Body of pancreas (tissue), 4 donors: ENCODE data around the gene KIAA0319L. TPM values are rescaled to one million over a fixed set of nuclear protein-coding genes. Genes with fewer than 3 reads are reported as not detected.

Source experiments
- ATAC-seq: fragments of 150-250 bp; one replicate; pipeline ENCODE4 v1.9.1; 2016
- DNase-seq, 4 donors: peaks; one replicate each; pipeline ENCODE4 v3.0.0-alpha.2; 2019
- H3K27ac ChIP-seq, 4 donors: fragments of 200-600 bp; sonication (generic); 1 replicate in 3 of 4; 2 replicates in 1 of 4; pipeline versions ENCODE4 v1.5.1 to v1.6.1; 2016 to 2019; ENCODE audit warnings: mild to moderate bottlenecking in 1 of 4, mixed read lengths in 1 of 4, moderate library complexity in 1 of 4
- H3K27me3 ChIP-seq, 2 donors: fragments of 200-600 bp; sonication (generic); one replicate each; pipeline ENCODE4 v1.6.0; 2016; ENCODE audit warnings: mild to moderate bottlenecking in 1 of 2
- H3K36me3 ChIP-seq, 2 donors: fragments of 200-600 bp; sonication (generic); replicated peaks in 1 of 2; 2 replicates each; pipeline ENCODE4 v1.5.1; 2016; ENCODE audit warnings: low read depth in 2 of 2; ENCODE audit not compliant: insufficient read depth in 1 of 2
- H3K4me1 ChIP-seq: fragments of 200-600 bp; sonication (generic); one replicate; pipeline ENCODE4 v1.6.0; 2016
- H3K4me3 ChIP-seq, 2 donors: fragments of 200-600 bp; sonication (generic); 1 replicate in 1 of 2; 2 replicates in 1 of 2; pipeline ENCODE4 v1.5.1; 2016 to 2019
- H3K9me3 ChIP-seq, 3 donors: fragments of 200-600 bp; sonication (generic); 1 replicate in 2 of 3; 2 replicates in 1 of 3; pipeline ENCODE4 v1.5.1; 2016
- CTCF ChIP-seq, 7 experiments: fragments of 450-650 bp in 4 of 7; fragments of 200-600 bp in 3 of 7; sonication (generic) in 3 of 7; IDR thresholded peaks; one replicate each; pipeline ENCODE4 v1.5.1; 2016 to 2019; ENCODE audit warnings: antibody characterized with exemption in 7 of 7
- POLR2A ChIP-seq, 3 donors: fragments of 450-650 bp; IDR thresholded peaks; one replicate each; pipeline ENCODE4 v1.6.1; 2016; ENCODE audit warnings: antibody characterized with exemption in 3 of 3, mild to moderate bottlenecking in 2 of 3
- WGBS, 2 donors: methylation state at CpG; one replicate each; pipeline ENCODE4 v1.1.5; 2017; 5-methylcytosine and 5-hydroxymethylcytosine counted together
- intact Hi-C: fragments of 100-400 bp; cut with DNase I; formaldehyde crosslinking; loops from one replicate; pipeline ENCODE4 v1.15.1; 2023
- total RNA-seq, 2 donors: library from RNA; depleted of rRNA; stranded (reverse); fragments of >200 nt; gene quantifications; one replicate each; pipeline ENCODE4 v1.1.0, GENCODE V29; 2016

Gene KIAA0319L
- total RNA-seq, 2 donors from 2014 or later: 61.0 to 74.5 TPM

GRCh38 chr1:35576061-35576765 is 19.0 kb upstream of the KIAA0319L start:
- Histone ChIP-seq H3K27me3 (no peaks in the 10 kb centered on the region), H3K9me3 (no peaks in the 10 kb centered on the region), H3K36me3 (no peaks in the 10 kb centered on the region), H3K4me3 (no peak overlapping the region), H3K27ac (no peak overlapping the region), H3K4me1 (peaks cover 13% of the 10 kb centered on the region)
- 61 to 78% methylated on average over 4 to 10 of the region's 10 CpGs for WGBS, 2 donors
- ATAC-seq: no peak
- DNase-seq: no peak
- no peak for TF ChIP-seq POLR2A (IDR thresholded peaks at IDR 0.05)
- TF ChIP-seq CTCF (IDR thresholded peaks at IDR 0.05): no peak
- intact Hi-C loops: no loop called here

- Histone ChIP-seq H3K4me3 (no peak overlapping the region), H3K4me1 (peaks cover 13% of the 10 kb centered on the region), H3K9me3 (no peaks in the 10 kb centered on the region), H3K27me3 (no peaks in the 10 kb centered on the region), H3K27ac (no peak overlapping the region), H3K36me3 (no peaks in the 10 kb centered on the region)
- TF ChIP-seq CTCF (IDR thresholded peaks at IDR 0.05): no peak
- TF ChIP-seq POLR2A (IDR thresholded peaks at IDR 0.05): no peak
- WGBS, 2 donors: 83 to 92% methylated on average over 5 of the region's 5 CpGs
- no peak for ATAC-seq
- intact Hi-C loops: no loop called here
- DNase-seq: no peak
Measured at GRCh38 chr1:35575416-35575958, 18.3 kb upstream of the KIAA0319L start.

GRCh38 chr1:35574655-35575415 is 17.6 kb upstream of the KIAA0319L start:
- peaks cover 13% of the 10 kb centered on the region for H3K4me1 ChIP-seq
- intact Hi-C loops: loop anchor here (5.0 kb wide), 2 partner anchors 137 to 152 kb away; no protein-coding TSS in a partner anchor
- H3K27me3 ChIP-seq: no peaks in the 10 kb centered on the region
- TF ChIP-seq POLR2A (IDR thresholded peaks at IDR 0.05): no peak
- no peak for TF ChIP-seq CTCF (IDR thresholded peaks at IDR 0.05)
- H3K9me3 ChIP-seq: no peaks in the 10 kb centered on the region
- no peak for ATAC-seq
- H3K27ac ChIP-seq: no peak overlapping the region
- WGBS, 2 donors: 77% methylated on average over 28 to 29 of the region's 30 CpGs
- H3K4me3 ChIP-seq: no peak overlapping the region
- DNase-seq: no peak
- H3K36me3 ChIP-seq: no peaks in the 10 kb centered on the region

- ATAC-seq (no peak), DNase-seq (no peak)
- Histone ChIP-seq H3K4me3 (no peak overlapping the region), H3K36me3 (no peaks in the 10 kb centered on the region), H3K27ac (no peak overlapping the region), H3K4me1 (peaks cover 13% of the 10 kb centered on the region), H3K9me3 (no peaks in the 10 kb centered on the region), H3K27me3 (no peaks in the 10 kb centered on the region)
- TF ChIP-seq POLR2A (IDR thresholded peaks at IDR 0.05) (no peak), CTCF (IDR thresholded peaks at IDR 0.05) (no peak)
- WGBS, 2 donors: 75 to 91% methylated on average over 7 to 48 of the region's 48 CpGs
- intact Hi-C loops: loop anchor here (5.0 kb wide), 2 partner anchors 138 to 153 kb away; no protein-coding TSS in a partner anchor
Measured at GRCh38 chr1:35574125-35574654, 17.0 kb upstream of the KIAA0319L start.
